SK-N-SH treated with all-trans-retinoic acid at 6 μM for 48 hours (cell line): ENCODE measurements around the gene CD59.

Experiments
- OSR1 ChIP-seq: fragments of 250-450 bp; sonication (Bioruptor Pico); IDR thresholded peaks from 2 replicates; pipeline ENCODE4 v1.8.0; 2022; ENCODE audit warnings: moderate library complexity, mild to moderate bottlenecking, inconsistent platforms
- RARB ChIP-seq: fragments of 250-450 bp; sonication (Bioruptor Pico); IDR thresholded peaks from 2 replicates; pipeline ENCODE4 v1.8.0; 2021; ENCODE audit warnings: mild to moderate bottlenecking, moderate library complexity
- SNAI2 ChIP-seq: fragments of 250-450 bp; sonication (Bioruptor Pico); IDR thresholded peaks from 2 replicates; pipeline ENCODE4 v1.5.0; 2020; ENCODE audit warnings: mild to moderate bottlenecking, moderate library complexity
- TCF4 ChIP-seq: fragments of 250-450 bp; sonication (Bioruptor Pico); IDR thresholded peaks from 2 replicates; pipeline ENCODE4 v1.8.0; 2021; ENCODE audit warnings: mild to moderate bottlenecking, moderate library complexity, borderline replicate concordance
- ZFP30 ChIP-seq: fragments of 450-650 bp; formaldehyde crosslinking; IDR thresholded peaks from 2 replicates; pipeline ENCODE4 v1.5.0; 2022; ENCODE audit warnings: mild to moderate bottlenecking, moderate library complexity
- TF ChIP-seq, protein P1 (sequence below): fragments of 250-450 bp; sonication (Bioruptor Pico); IDR thresholded peaks from 2 replicates; pipeline ENCODE4 v1.5.1; 2020; ENCODE audit warnings: low read depth, mild to moderate bottlenecking, moderate library complexity
- TF ChIP-seq, protein P2 (sequence below): fragments of 250-450 bp; sonication (Bioruptor Pico); IDR thresholded peaks from 2 replicates; pipeline ENCODE4 v1.5.0; 2020; ENCODE audit warnings: mild to moderate bottlenecking, moderate library complexity
- TF ChIP-seq, protein P3 (sequence below): fragments of 250-450 bp; sonication (Bioruptor Pico); IDR thresholded peaks from 2 replicates; pipeline ENCODE4 v1.8.0; 2020; ENCODE audit warnings: mild to moderate bottlenecking, moderate library complexity, borderline replicate concordance
- TF ChIP-seq, protein P4 (sequence below): fragments of 250-450 bp; sonication (Bioruptor Pico); IDR thresholded peaks from 2 replicates; pipeline ENCODE4 v1.5.1; 2021; ENCODE audit warnings: mild to moderate bottlenecking, moderate library complexity

DNA sequence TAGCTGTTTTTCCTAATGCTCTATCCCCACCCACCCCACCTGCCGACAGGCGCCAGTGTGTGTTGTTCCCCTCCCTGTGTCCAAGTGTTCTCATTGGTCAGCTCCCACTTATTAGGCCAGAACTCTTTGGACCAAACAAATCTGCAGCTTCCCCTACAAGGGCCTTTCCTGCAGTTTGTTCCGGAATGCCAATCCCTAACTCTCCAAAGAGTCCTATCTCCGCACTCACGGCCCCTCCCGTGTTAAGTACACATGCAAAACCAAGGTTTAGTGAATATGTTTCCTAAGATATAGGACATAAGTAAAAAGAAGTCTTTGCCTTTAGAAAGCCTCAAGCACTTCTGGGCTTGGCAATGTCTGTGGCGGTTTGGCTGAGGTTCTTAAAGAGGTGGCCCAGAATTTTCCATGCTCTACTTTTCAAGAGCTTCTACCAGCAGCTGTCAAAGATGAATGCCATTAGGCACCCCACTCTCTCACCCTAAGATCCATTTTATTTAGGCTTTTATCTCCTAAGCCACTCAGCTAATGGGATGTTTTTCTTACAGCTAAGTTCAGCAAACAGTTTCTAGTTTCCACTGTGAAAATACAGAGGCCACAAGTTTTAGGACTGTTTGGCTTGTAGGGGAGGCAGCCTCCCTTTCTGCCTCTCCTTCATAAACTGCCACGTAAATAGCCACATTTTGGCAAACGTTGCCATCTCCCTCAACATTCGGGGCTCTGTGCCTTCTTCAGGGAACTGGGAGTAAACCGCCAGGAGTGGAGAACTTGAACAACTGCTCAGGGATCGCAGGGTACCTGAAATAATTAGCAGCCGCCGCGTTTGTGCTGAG is 1.6 kb downstream of the CD59 start:
- TF ChIP-seq, protein P1, sequence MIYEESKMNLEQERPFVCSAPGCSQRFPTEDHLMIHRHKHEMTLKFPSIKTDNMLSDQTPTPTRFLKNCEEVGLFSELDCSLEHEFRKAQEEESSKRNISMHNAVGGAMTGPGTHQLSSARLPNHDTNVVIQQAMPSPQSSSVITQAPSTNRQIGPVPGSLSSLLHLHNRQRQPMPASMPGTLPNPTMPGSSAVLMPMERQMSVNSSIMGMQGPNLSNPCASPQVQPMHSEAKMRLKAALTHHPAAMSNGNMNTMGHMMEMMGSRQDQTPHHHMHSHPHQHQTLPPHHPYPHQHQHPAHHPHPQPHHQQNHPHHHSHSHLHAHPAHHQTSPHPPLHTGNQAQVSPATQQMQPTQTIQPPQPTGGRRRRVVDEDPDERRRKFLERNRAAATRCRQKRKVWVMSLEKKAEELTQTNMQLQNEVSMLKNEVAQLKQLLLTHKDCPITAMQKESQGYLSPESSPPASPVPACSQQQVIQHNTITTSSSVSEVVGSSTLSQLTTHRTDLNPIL = no peak
- TF ChIP-seq OSR1 (CRISPR knock-in tag) (no peak), SNAI2 (no peak), TCF4 (CRISPR knock-in tag) (no peak), RARB (CRISPR knock-in tag) (no peak), ZFP30 (CRISPR knock-in tag) (no peak)
- TF ChIP-seq, protein P2, sequence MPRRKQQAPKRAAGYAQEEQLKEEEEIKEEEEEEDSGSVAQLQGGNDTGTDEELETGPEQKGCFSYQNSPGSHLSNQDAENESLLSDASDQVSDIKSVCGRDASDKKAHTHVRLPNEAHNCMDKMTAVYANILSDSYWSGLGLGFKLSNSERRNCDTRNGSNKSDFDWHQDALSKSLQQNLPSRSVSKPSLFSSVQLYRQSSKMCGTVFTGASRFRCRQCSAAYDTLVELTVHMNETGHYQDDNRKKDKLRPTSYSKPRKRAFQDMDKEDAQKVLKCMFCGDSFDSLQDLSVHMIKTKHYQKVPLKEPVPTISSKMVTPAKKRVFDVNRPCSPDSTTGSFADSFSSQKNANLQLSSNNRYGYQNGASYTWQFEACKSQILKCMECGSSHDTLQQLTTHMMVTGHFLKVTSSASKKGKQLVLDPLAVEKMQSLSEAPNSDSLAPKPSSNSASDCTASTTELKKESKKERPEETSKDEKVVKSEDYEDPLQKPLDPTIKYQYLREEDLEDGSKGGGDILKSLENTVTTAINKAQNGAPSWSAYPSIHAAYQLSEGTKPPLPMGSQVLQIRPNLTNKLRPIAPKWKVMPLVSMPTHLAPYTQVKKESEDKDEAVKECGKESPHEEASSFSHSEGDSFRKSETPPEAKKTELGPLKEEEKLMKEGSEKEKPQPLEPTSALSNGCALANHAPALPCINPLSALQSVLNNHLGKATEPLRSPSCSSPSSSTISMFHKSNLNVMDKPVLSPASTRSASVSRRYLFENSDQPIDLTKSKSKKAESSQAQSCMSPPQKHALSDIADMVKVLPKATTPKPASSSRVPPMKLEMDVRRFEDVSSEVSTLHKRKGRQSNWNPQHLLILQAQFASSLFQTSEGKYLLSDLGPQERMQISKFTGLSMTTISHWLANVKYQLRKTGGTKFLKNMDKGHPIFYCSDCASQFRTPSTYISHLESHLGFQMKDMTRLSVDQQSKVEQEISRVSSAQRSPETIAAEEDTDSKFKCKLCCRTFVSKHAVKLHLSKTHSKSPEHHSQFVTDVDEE (CRISPR knock-in tag) = no peak
- TF ChIP-seq, protein P3, sequence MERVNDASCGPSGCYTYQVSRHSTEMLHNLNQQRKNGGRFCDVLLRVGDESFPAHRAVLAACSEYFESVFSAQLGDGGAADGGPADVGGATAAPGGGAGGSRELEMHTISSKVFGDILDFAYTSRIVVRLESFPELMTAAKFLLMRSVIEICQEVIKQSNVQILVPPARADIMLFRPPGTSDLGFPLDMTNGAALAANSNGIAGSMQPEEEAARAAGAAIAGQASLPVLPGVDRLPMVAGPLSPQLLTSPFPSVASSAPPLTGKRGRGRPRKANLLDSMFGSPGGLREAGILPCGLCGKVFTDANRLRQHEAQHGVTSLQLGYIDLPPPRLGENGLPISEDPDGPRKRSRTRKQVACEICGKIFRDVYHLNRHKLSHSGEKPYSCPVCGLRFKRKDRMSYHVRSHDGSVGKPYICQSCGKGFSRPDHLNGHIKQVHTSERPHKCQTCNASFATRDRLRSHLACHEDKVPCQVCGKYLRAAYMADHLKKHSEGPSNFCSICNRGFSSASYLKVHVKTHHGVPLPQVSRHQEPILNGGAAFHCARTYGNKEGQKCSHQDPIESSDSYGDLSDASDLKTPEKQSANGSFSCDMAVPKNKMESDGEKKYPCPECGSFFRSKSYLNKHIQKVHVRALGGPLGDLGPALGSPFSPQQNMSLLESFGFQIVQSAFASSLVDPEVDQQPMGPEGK = no peak
- TF ChIP-seq, protein P4, sequence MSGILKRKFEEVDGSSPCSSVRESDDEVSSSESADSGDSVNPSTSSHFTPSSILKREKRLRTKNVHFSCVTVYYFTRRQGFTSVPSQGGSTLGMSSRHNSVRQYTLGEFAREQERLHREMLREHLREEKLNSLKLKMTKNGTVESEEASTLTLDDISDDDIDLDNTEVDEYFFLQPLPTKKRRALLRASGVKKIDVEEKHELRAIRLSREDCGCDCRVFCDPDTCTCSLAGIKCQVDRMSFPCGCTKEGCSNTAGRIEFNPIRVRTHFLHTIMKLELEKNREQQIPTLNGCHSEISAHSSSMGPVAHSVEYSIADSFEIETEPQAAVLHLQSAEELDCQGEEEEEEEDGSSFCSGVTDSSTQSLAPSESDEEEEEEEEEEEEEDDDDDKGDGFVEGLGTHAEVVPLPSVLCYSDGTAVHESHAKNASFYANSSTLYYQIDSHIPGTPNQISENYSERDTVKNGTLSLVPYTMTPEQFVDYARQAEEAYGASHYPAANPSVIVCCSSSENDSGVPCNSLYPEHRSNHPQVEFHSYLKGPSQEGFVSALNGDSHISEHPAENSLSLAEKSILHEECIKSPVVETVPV = no peak
